ENCODE results near the gene TMEM225B. TPM values are rescaled to one million over a fixed set of nuclear protein-coding genes. Genes with fewer than 3 reads are reported as not detected.
"Not testable (repeated sequence)": the region's sequence is repeated elsewhere in the genome, so short reads cannot be mapped to it uniquely, and the experiment has no call there.

TMEM225B gene
- total RNA-seq, 1 donor from 2014 or later = 0.30 TPM

DNA sequence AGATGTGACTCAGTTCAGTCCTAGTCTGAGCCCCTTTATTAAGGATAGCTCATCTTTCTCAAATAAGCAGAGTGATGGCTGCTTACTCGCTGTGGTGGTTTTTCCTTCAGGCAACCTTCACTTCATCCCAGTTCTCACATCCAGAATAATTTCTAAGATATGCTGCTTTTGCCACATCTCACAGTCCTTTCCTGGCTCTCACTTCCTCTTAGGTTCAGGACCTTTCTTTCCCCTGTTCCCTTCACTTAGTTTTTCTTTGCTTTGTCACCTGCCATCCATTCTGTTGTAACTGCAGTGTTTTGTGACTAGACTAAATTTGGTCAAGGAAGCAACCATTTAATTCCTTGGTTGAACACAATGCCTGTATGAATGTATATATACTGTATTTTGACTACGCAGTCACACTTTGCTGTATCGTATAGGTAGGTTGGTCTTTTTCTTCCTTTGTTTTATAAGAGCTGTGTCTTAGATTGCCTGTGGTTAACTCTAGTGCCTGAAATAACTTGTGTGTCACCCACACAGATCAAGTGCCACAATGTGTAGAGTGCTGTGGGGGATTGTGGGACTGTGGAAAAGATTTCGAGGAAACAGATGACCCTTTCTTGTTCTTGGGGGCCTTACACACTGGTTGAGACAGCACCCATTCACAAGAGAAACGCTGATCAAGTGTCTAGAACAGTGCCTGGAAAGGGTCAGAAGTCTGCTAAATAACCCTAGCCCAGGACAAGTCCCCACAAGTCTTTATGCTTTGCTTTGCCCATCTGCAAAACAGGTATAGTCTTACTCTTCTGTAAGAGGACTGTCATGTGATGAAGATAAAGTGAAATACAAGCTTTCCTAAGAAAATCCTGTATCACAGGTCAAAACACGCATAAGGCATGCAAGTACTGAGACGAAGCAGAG, 37.0 kb upstream of the TMEM225B start:
- no peaks in the 10 kb centered on the region for H3K27me3 ChIP-seq (ENCODE audit: low read depth)
- H3K36me3 ChIP-seq = peaks cover 71% of the 10 kb centered on the region
- no peak overlapping the region for H3K4me3 ChIP-seq
- ATAC-seq (no peak), DNase-seq (no peak)
- no peaks in the 10 kb centered on the region for H3K9me3 ChIP-seq
- peak overlapping the region; percentile 1 for H3K27ac ChIP-seq
- TF ChIP-seq, protein P1, sequence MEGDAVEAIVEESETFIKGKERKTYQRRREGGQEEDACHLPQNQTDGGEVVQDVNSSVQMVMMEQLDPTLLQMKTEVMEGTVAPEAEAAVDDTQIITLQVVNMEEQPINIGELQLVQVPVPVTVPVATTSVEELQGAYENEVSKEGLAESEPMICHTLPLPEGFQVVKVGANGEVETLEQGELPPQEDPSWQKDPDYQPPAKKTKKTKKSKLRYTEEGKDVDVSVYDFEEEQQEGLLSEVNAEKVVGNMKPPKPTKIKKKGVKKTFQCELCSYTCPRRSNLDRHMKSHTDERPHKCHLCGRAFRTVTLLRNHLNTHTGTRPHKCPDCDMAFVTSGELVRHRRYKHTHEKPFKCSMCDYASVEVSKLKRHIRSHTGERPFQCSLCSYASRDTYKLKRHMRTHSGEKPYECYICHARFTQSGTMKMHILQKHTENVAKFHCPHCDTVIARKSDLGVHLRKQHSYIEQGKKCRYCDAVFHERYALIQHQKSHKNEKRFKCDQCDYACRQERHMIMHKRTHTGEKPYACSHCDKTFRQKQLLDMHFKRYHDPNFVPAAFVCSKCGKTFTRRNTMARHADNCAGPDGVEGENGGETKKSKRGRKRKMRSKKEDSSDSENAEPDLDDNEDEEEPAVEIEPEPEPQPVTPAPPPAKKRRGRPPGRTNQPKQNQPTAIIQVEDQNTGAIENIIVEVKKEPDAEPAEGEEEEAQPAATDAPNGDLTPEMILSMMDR (IDR thresholded peaks at IDR 0.05) = no peak
- H3K4me1 ChIP-seq = peaks cover 43% of the 10 kb centered on the region
- intact Hi-C loops (cut with DNase I) = no loop called here

DNA sequence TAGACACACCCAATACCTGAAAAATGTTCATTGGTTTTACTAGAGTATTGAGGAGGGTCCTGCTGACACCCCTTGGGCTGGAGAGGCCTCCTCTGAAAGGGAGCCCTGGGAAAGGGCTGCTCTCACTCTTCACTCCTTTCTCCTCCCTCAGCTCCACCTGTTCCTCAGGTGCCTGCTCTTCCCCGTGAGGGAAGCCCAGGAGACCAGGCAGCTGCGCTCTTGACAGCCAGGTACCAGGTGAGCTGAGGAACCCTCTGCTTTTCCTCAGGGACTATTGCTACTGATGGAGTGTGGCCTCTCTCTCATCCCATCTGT, 36.4 kb upstream of the TMEM225B start:
- intact Hi-C loops (cut with DNase I) = no loop called here

DNA sequence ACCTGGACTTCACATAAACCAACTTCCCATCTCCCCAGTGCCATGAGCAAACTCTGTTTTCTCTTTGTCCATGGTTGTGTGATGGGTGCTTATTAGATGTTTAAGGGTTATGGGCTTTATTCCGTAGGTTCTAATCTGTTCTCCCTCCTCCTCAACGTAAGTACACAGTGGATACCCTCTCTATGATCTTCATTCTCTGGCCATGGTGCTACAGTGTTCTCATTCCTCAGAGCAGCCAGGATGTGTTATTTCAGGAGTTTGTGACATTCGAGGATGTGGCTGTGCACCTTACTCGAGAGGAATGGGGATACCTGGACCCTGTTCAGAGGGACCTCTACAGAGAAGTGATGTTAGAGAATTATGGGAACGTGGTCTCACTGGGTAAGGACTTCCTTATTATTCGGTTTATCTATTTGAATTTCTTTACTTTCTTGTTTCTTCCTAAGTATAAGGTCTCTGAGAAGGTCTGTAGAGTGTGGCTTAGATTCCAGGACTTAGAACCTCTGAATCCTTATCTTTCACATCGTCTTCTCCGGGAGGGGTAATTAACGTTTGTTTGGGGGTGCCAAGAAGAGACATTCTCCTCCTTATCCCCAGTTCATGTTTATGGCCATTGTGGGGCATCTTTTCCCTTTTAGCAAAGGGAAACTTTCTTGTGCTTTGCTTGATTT, 35.8 kb upstream of the TMEM225B start:
- H3K27me3 ChIP-seq (ENCODE audit: low read depth) = no peaks in the 10 kb centered on the region
- DNase-seq (no peak), ATAC-seq (no peak)
- H3K9me3 ChIP-seq = no peaks in the 10 kb centered on the region
- H3K36me3 ChIP-seq = peaks cover 71% of the 10 kb centered on the region
- no peak overlapping the region for H3K27ac ChIP-seq
- intact Hi-C loops (cut with DNase I) = no loop called here
- TF ChIP-seq, protein P1 (IDR thresholded peaks at IDR 0.05) = no peak
- peaks cover 31% of the 10 kb centered on the region for H3K4me1 ChIP-seq
- H3K4me3 ChIP-seq = no peak overlapping the region

More for the DNA sequence above, 36.4 kb upstream of the TMEM225B start:
- no peaks in the 10 kb centered on the region for H3K27me3 ChIP-seq (ENCODE audit: low read depth)
- TF ChIP-seq, protein P1 (IDR thresholded peaks at IDR 0.05) = no peak
- H3K27ac ChIP-seq = no peak overlapping the region
- ATAC-seq = no peak
- H3K36me3 ChIP-seq = peaks cover 71% of the 10 kb centered on the region
- DNase-seq = no peak
- H3K4me3 ChIP-seq = no peak overlapping the region
- H3K4me1 ChIP-seq = peaks cover 37% of the 10 kb centered on the region
- no peaks in the 10 kb centered on the region for H3K9me3 ChIP-seq

DNA sequence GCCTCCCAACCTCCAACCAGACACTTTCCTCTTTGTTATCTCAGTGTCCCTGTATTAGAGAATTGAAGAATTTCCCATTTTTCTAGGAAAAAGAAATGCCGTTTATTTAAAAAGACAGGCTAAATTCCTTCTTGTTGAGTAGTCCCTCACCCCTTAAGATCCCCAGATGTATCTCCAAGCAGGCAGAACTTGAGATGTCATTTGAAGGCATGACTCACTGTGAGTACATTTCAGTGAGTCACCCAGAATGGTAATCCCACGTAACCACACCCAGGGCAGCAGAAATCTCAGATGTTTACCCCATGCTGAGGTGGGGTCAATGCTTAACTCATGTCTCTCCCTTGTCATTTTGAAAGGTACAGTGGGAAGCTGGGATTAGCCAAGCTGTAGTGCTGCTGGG, 35.2 kb upstream of the TMEM225B start:
- H3K36me3 ChIP-seq = peaks cover 74% of the 10 kb centered on the region
- H3K4me1 ChIP-seq = peaks cover 26% of the 10 kb centered on the region
- H3K9me3 ChIP-seq = no peaks in the 10 kb centered on the region
- DNase-seq (no peak), ATAC-seq (no peak)
- intact Hi-C loops (cut with DNase I) = no loop called here
- TF ChIP-seq, protein P1 (IDR thresholded peaks at IDR 0.05) = no peak
- no peak overlapping the region for H3K27ac ChIP-seq
- no peak overlapping the region for H3K4me3 ChIP-seq
- H3K27me3 ChIP-seq (ENCODE audit: low read depth) = no peaks in the 10 kb centered on the region

DNA sequence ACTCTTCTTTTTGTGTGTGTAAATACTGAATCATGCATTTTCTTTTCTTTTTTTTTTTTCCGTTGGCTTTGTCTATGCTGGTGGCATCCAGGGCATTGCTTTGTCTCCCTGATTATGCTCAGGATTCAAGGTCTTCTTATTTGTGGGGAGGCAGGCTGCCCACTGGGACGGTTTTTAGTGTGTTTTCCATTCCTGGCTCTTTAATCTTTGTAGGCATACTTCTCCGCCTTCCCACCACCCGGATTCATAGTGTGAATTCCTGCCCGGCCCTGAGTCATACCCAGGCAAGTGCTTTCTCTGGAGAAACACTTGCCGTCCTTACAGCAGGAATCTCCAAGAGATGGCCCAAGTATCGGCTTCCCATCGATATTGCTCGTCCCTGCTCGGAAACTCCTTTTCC, 34.4 kb upstream of the TMEM225B start:
- DNase-seq (no peak), ATAC-seq (no peak)
- Histone ChIP-seq H3K9me3 (no peaks in the 10 kb centered on the region), H3K27ac (no peak overlapping the region), H3K4me1 (peaks cover 26% of the 10 kb centered on the region), H3K4me3 (no peak overlapping the region), H3K36me3 (peaks cover 81% of the 10 kb centered on the region), H3K27me3 (ENCODE audit: low read depth) (no peaks in the 10 kb centered on the region)
- intact Hi-C loops (cut with DNase I) = no loop called here
- TF ChIP-seq, protein P1 (IDR thresholded peaks at IDR 0.05) = no peak

DNA sequence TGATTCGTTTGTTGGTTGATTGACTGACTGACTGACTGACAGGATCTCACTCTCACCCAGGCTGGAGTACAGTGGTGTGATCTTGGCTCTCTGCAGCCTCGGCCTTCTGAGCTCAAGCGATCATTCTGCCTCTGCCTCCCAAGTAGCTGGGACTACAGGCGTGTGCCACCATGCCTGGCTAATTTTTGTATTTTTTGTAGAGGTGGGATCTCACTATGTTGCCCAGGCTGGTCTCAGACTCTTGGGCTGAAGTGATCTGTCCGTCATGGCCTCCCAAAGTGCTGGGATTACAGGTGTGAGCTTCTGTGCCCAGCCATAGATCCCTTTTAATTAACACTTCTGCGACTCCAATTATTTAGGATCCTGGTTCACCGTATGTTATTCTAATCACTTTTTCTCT, 29.3 kb upstream of the TMEM225B start:
- DNase-seq; H3K4me1 ChIP-seq; intact Hi-C loops (cut with DNase I); H3K9me3 ChIP-seq; H3K27me3 ChIP-seq (ENCODE audit: low read depth); ATAC-seq; H3K4me3 ChIP-seq; H3K27ac ChIP-seq: not testable (repeated sequence)
- peaks cover 97% of the 10 kb centered on the region for H3K36me3 ChIP-seq

Measured in lower lobe of right lung (tissue), 2 donors.